Glutamatergic neuron (in vitro differentiated cells): ENCODE measurements around the gene MIB2. TPM values are rescaled to one million over a fixed set of nuclear protein-coding genes. Genes with fewer than 3 reads are reported as not detected.
A peak's percentile ranks its signal among the peaks of the same experiment; 100 is the strongest.

Source experiments
- DNase-seq: peaks from one replicate; pipeline ENCODE4 v3.0.0; 2022
- H3K27ac Mint-ChIP-seq: one replicate; pipeline ENCODE4 v1.8.0; 2020; ENCODE audit warnings: mild to moderate bottlenecking, mixed read lengths, inconsistent platforms; ENCODE audit not compliant: unreplicated experiment
- H3K27me3 Mint-ChIP-seq: one replicate; pipeline ENCODE4 v1.8.0; 2020; ENCODE audit warnings: mild to moderate bottlenecking, moderate library complexity, mixed read lengths, inconsistent platforms; ENCODE audit not compliant: unreplicated experiment
- H3K36me3 Mint-ChIP-seq: one replicate; pipeline ENCODE4 v1.8.0; 2020; ENCODE audit warnings: mild to moderate bottlenecking, mixed read lengths, inconsistent platforms; ENCODE audit not compliant: unreplicated experiment
- H3K4me1 Mint-ChIP-seq: one replicate; pipeline ENCODE4 v1.8.0; 2020; ENCODE audit warnings: mild to moderate bottlenecking, low read depth, mixed read lengths, inconsistent platforms; ENCODE audit not compliant: unreplicated experiment
- H3K4me3 Mint-ChIP-seq: one replicate; pipeline ENCODE4 v1.8.0; 2020; ENCODE audit warnings: mild to moderate bottlenecking, mixed read lengths, inconsistent platforms; ENCODE audit not compliant: unreplicated experiment
- H3K9me3 Mint-ChIP-seq: one replicate; pipeline ENCODE4 v1.8.0; 2020; ENCODE audit warnings: mild to moderate bottlenecking, moderate library complexity, mixed read lengths, inconsistent platforms; ENCODE audit not compliant: unreplicated experiment
- CTCF ChIP-seq: fragments of 200-600 bp; sonication (generic); IDR thresholded peaks from one replicate; pipeline ENCODE4 v1.5.0; 2021; ENCODE audit not compliant: partially characterized antibody, unreplicated experiment
- long read RNA-seq: library from polyadenylated mRNA; unstranded; transcript quantifications from one replicate; pipeline ENCODE4 v2.0.0, GENCODE V29; 2020; ENCODE audit not compliant: unreplicated experiment
- total RNA-seq: library from RNA; stranded (reverse); fragmentation: NEBNext Ultra II Directional; extraction: Animal tissue kit (Norgen Biotek cat#: 25700); gene quantifications from one replicate; pipeline ENCODE4 v1.2.1, GENCODE V29; 2021; ENCODE audit not compliant: unreplicated experiment

MIB2 gene
- 77.7 TPM for total RNA-seq
- long read RNA-seq, partial matches to known transcripts: 9 of 14 reads
- long read RNA-seq, other reads (novel, unspliced or antisense): 1 of 14 reads

- no peaks in the 10 kb centered on the region for H3K36me3 Mint-ChIP-seq
- DNase-seq: peak; percentile 97
- no peaks in the 10 kb centered on the region for H3K4me1 Mint-ChIP-seq
- peak within 1 kb of the TSS; percentile 96 for H3K4me3 Mint-ChIP-seq
- H3K27ac Mint-ChIP-seq: peak within 1 kb of the TSS; percentile 70
- no peak for TF ChIP-seq CTCF
- H3K27me3 Mint-ChIP-seq: peaks cover 16% of the 10 kb centered on the region
- H3K9me3 Mint-ChIP-seq: peaks cover 11% of the 10 kb centered on the region
Measured at GRCh38 chr1:1615256-1616044, at the start of gene MIB2. Gene MIB2 (plus strand): TSS chr1:1615500. CDS start chr1:1623453, 7,953 bp downstream.

GRCh38 chr1:1567152-1567875, 48.0 kb upstream of the MIB2 start:
- no peak for TF ChIP-seq CTCF
- H3K9me3 Mint-ChIP-seq: peaks cover 22% of the 10 kb centered on the region
- H3K27me3 Mint-ChIP-seq: peaks cover 13% of the 10 kb centered on the region
- H3K27ac Mint-ChIP-seq: peak overlapping the region; percentile 89
- DNase-seq: no peak
- peak overlapping the region; percentile 49 for H3K4me3 Mint-ChIP-seq
- peaks cover 44% of the 10 kb centered on the region for H3K4me1 Mint-ChIP-seq
- peaks cover 15% of the 10 kb centered on the region for H3K36me3 Mint-ChIP-seq

- H3K27ac Mint-ChIP-seq: peak overlapping the region; percentile 89
- H3K36me3 Mint-ChIP-seq: peaks cover 15% of the 10 kb centered on the region
Measured at GRCh38 chr1:1567891-1568291, 47.4 kb upstream of the MIB2 start.

GRCh38 chr1:1569341-1569740, 46.0 kb upstream of the MIB2 start:
- H3K4me3 Mint-ChIP-seq: no peak overlapping the region
- H3K9me3 Mint-ChIP-seq: peaks cover 19% of the 10 kb centered on the region
- H3K27ac Mint-ChIP-seq: no peak overlapping the region
- DNase-seq: no peak
- H3K36me3 Mint-ChIP-seq: peaks cover 15% of the 10 kb centered on the region
- peaks cover 14% of the 10 kb centered on the region for H3K27me3 Mint-ChIP-seq
- peaks cover 26% of the 10 kb centered on the region for H3K4me1 Mint-ChIP-seq
- TF ChIP-seq CTCF: no peak

More at GRCh38 chr1:1567891-1568291, 47.4 kb upstream of the MIB2 start:
- TF ChIP-seq CTCF: no peak
- Mint-ChIP-seq H3K4me1 (peaks cover 38% of the 10 kb centered on the region), H3K27me3 (peaks cover 11% of the 10 kb centered on the region), H3K4me3 (no peak overlapping the region), H3K9me3 (peaks cover 22% of the 10 kb centered on the region)
- DNase-seq: no peak
